ENCODE data around the gene COL4A6.
A peak's percentile ranks its signal among the peaks of the same experiment; 100 is the strongest.

Gene COL4A6

GRCh38 chrX:108138814-108139702 lies 299.2 kb downstream of the COL4A6 start:
- TF ChIP-seq POLR2A (IDR thresholded peaks at IDR 0.05; ENCODE audit: low read length) (no peak), GATA1 (IDR thresholded peaks at IDR 0.05; ENCODE audit: low read depth, low read length) (no peak)
- DNase-seq = peak; percentile 19 to 47

- DNase-seq = no peak
- TF ChIP-seq GATA1 (IDR thresholded peaks at IDR 0.05; ENCODE audit: low read depth, low read length) = no peak
These were observed 303.5 kb downstream of the COL4A6 start for GRCh38 chrX:108134724-108135123.

- DNase-seq = no peak
These were observed 305.3 kb downstream of the COL4A6 start for GRCh38 chrX:108132876-108133275.

GRCh38 chrX:108132034-108132433 lies 306.2 kb downstream of the COL4A6 start:
- no peak for TF ChIP-seq GATA1 (IDR thresholded peaks at IDR 0.05; ENCODE audit: low read depth, low read length)
- TF ChIP-seq POLR2A (IDR thresholded peaks at IDR 0.05; ENCODE audit: low read length) = no peak
- DNase-seq = no peak

More at GRCh38 chrX:108132876-108133275, 305.3 kb downstream of the COL4A6 start:
- no peak for TF ChIP-seq GATA1 (IDR thresholded peaks at IDR 0.05; ENCODE audit: low read depth, low read length)
- TF ChIP-seq POLR2A (IDR thresholded peaks at IDR 0.05; ENCODE audit: low read length) = no peak

DNA sequence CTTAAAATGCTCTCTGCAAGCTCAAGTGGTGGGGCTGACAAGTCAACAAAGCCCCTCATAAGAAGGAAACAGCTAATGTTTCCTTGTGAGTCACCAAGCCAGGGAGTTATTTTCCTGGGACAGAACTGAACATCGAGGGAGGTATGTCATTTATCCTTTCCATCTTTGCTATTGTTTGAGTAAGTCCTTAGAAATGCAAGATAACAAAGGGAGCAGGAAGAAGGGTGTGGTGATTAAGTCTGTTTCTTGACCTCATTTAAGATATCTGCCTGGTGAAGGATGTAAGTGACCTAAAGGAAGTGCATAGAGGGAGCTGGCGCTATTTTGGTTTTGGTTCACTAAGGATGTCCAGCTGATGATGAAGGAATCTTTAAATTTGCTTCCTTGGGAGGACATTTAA lies 306.8 kb downstream of the COL4A6 start:
- no peak for DNase-seq
- TF ChIP-seq POLR2A (IDR thresholded peaks at IDR 0.05; ENCODE audit: low read length) (no peak), GATA1 (IDR thresholded peaks at IDR 0.05; ENCODE audit: low read depth, low read length) (no peak)

GRCh38 chrX:108130889-108131288 lies 307.3 kb downstream of the COL4A6 start:
- DNase-seq = no peak
- TF ChIP-seq GATA1 (IDR thresholded peaks at IDR 0.05; ENCODE audit: low read depth, low read length) = no peak
- no peak for TF ChIP-seq POLR2A (IDR thresholded peaks at IDR 0.05; ENCODE audit: low read length)

GRCh38 chrX:108127152-108127551 lies 311.1 kb downstream of the COL4A6 start:
- TF ChIP-seq GATA1 (IDR thresholded peaks at IDR 0.05; ENCODE audit: low read depth, low read length) (no peak), POLR2A (IDR thresholded peaks at IDR 0.05; ENCODE audit: low read length) (no peak)
- DNase-seq = no peak

DNA sequence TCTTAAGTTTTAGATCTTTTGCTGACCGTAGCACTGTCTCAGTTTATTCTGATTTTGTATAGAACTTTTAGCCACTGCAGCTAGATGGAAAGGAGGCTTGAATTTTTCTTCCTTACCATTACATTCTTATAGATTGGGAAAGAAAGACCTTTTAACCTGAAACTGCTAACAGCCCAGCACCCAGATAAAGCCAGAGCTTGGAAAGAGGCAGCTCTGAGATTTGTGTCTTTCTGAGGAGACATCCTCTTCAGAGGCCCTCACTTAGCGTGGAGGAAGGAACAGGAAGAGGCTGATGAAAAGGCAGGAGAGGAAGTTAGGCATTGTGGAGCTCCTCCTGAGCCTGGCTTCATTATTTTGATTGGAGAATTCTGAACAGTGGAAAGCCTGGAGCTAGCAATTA lies 311.6 kb downstream of the COL4A6 start:
- no peak for DNase-seq
- TF ChIP-seq POLR2A (IDR thresholded peaks at IDR 0.05; ENCODE audit: low read length) (no peak), GATA1 (IDR thresholded peaks at IDR 0.05; ENCODE audit: low read depth, low read length) (no peak)

DNA sequence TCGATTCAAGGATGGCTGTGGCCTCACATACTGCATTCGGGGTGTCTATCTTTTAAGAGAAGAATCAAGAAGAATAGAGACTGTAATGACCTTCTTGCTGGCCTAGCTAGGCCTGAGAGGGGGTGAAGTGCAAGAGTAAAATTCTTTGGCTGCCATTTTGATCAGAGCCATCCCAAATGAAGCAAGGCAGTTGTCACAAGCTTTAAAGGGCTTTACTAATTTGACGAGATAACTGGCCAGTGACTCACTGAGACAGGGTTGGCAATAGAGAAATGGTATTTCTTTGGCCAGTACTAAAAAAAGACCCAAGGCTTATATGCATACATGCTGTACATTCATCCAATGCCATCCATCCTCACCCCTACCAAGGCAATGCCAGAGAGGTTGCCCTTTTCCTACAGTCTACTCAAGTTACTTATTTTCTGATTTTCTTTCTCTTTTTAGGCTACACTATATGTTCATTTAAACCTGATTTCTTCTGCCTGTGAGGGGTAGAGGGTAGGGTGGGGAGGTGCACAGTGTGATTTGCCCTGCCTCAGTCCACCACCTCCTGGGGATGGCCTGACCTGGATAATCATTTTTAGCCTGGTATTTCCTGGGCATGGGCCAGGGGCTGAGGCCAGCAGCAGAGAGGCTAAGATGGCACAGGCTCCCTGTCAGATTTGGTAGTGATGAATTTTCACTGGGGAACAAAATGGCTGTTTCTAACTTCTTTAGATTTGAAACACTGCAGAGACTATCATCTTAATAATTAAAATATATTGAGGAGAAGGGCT lies 314.4 kb downstream of the COL4A6 start:
- TF ChIP-seq POLR2A (IDR thresholded peaks at IDR 0.05; ENCODE audit: low read length) (no peak), GATA1 (IDR thresholded peaks at IDR 0.05; ENCODE audit: low read depth, low read length) (no peak)
- DNase-seq = no peak

- DNase-seq = no peak
- TF ChIP-seq POLR2A (IDR thresholded peaks at IDR 0.05; ENCODE audit: low read length) (no peak), GATA1 (IDR thresholded peaks at IDR 0.05; ENCODE audit: low read depth, low read length) (no peak)
These were observed 315.5 kb downstream of the COL4A6 start for GRCh38 chrX:108122748-108123147.

GRCh38 chrX:108121291-108121690 lies 316.9 kb downstream of the COL4A6 start:
- no peak for TF ChIP-seq POLR2A (IDR thresholded peaks at IDR 0.05; ENCODE audit: low read length)
- no peak for TF ChIP-seq GATA1 (IDR thresholded peaks at IDR 0.05; ENCODE audit: low read depth, low read length)
- DNase-seq = no peak

GRCh38 chrX:108117988-108118387 lies 320.2 kb downstream of the COL4A6 start:
- DNase-seq = no peak
- TF ChIP-seq GATA1 (IDR thresholded peaks at IDR 0.05; ENCODE audit: low read depth, low read length) (no peak), POLR2A (IDR thresholded peaks at IDR 0.05; ENCODE audit: low read length) (no peak)

DNA sequence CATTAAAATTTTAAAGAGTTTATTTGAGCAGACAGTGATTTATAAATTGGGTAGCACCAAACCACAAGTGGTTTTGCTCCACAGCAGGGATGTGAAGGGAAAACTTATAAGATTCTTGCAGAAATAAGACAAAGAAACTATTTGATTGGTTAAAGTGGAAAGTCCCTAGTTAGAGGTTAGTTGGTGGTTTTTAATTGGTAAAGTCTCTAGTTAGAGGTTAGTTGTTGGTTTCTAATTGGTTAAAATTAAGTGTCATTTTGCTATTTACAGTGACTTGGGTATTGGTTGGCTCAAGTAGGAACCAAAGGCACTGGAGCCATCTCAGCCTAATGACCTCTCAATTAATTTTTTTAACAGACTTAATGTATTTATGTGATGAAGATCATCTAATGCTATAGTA lies 323.7 kb downstream of the COL4A6 start:
- DNase-seq = no peak
- TF ChIP-seq POLR2A (IDR thresholded peaks at IDR 0.05; ENCODE audit: low read length) (no peak), GATA1 (IDR thresholded peaks at IDR 0.05; ENCODE audit: low read depth, low read length) (no peak)
